NT2/D1 (cell line): ENCODE results near the gene AICDA.
"Not testable (repeated sequence)": the region's sequence is repeated elsewhere in the genome, so short reads cannot be mapped to it uniquely, and the experiment has no call there.

ENCODE experiments used
- DNase-seq: peaks from one replicate; pipeline ENCODE4 v3.0.0-alpha.2; 2011; ENCODE audit warnings: low read depth, low spot score
- H3K27me3 ChIP-seq: 2 replicates; pipeline ENCODE4 v1.6.0; 2011; ENCODE audit warnings: mild to moderate bottlenecking; ENCODE audit not compliant: insufficient read length, insufficient read depth
- H3K36me3 ChIP-seq: 2 replicates; pipeline ENCODE4 v1.6.1; 2011; ENCODE audit warnings: mild to moderate bottlenecking, low read length, mixed read lengths; ENCODE audit not compliant: insufficient read depth, insufficient read length
- H3K4me1 ChIP-seq: 2 replicates; pipeline ENCODE4 v1.5.1; 2011; ENCODE audit not compliant: insufficient read depth, insufficient read length
- H3K4me3 ChIP-seq: 2 replicates; pipeline ENCODE4 v1.5.1; 2011; ENCODE audit warnings: low read depth; ENCODE audit not compliant: insufficient read length
- H3K9ac ChIP-seq: 2 replicates; pipeline ENCODE4 v1.6.0; 2011; ENCODE audit warnings: low read depth; ENCODE audit not compliant: insufficient read length
- H3K9me3 ChIP-seq: 2 replicates; pipeline ENCODE4 v1.5.1; 2011; ENCODE audit warnings: mild to moderate bottlenecking, low read length; ENCODE audit not compliant: insufficient read depth
- SUZ12 ChIP-seq: IDR thresholded peaks from 2 replicates; pipeline ENCODE4 v1.6.1; 2011; ENCODE audit not compliant: insufficient read length, insufficient read depth; ENCODE audit errors: extremely low read depth
- YY1 ChIP-seq: IDR thresholded peaks from 2 replicates; pipeline ENCODE4 v1.6.1; 2011; ENCODE audit not compliant: insufficient read length, insufficient read depth
- ZNF274 ChIP-seq: IDR thresholded peaks from 2 replicates; pipeline ENCODE4 v1.6.1; 2011; ENCODE audit warnings: mild to moderate bottlenecking, low read depth, low read length

AICDA gene

GRCh38 chr12:8644345-8645248, 31.9 kb upstream of the AICDA start:
- DNase-seq, result no peak
- no peak overlapping the region for H3K9ac ChIP-seq
- 0 out of 2 replicates have a peak, but pooled peaks cover under 1% of the 10 kb centered on the region for H3K9me3 ChIP-seq
- no peaks in the 10 kb centered on the region for H3K27me3 ChIP-seq
- no peak overlapping the region for H3K4me3 ChIP-seq
- peaks cover 24% of the 10 kb centered on the region for H3K36me3 ChIP-seq
- no peak for TF ChIP-seq ZNF274
- TF ChIP-seq YY1, result no peak
- no peak for TF ChIP-seq SUZ12
- H3K4me1 ChIP-seq, result peaks cover 3% of the 10 kb centered on the region

GRCh38 chr12:8642775-8643174, 30.1 kb upstream of the AICDA start:
- Histone ChIP-seq H3K4me3 (no peak overlapping the region), H3K9ac (no peak overlapping the region), H3K27me3 (no peaks in the 10 kb centered on the region), H3K9me3 (peaks cover 17% of the 10 kb centered on the region; the same call in 1 of the 2 replicates), H3K4me1 (peaks cover 3% of the 10 kb centered on the region), H3K36me3 (peaks cover 8% of the 10 kb centered on the region)
- no peak for DNase-seq
- TF ChIP-seq ZNF274, result no peak
- TF ChIP-seq YY1, result no peak
- TF ChIP-seq SUZ12, result no peak

GRCh38 chr12:8639936-8640335, 27.3 kb upstream of the AICDA start:
- no peak for DNase-seq
- H3K36me3 ChIP-seq, result no peaks in the 10 kb centered on the region
- H3K4me3 ChIP-seq, result no peak overlapping the region
- H3K9ac ChIP-seq, result no peak overlapping the region
- peaks cover 38% of the 10 kb centered on the region for H3K9me3 ChIP-seq
- H3K27me3 ChIP-seq, result no peaks in the 10 kb centered on the region
- H3K4me1 ChIP-seq, result peaks cover 17% of the 10 kb centered on the region
- TF ChIP-seq SUZ12 (no peak), YY1 (no peak), ZNF274 (no peak)

GRCh38 chr12:8638951-8639350, 26.3 kb upstream of the AICDA start:
- DNase-seq, result no peak
- H3K4me1 ChIP-seq, result peaks cover 17% of the 10 kb centered on the region
- TF ChIP-seq SUZ12 (no peak), YY1 (peak; percentile 6)
- H3K27me3 ChIP-seq, result no peaks in the 10 kb centered on the region
- H3K9ac ChIP-seq, result no peak overlapping the region
- no peak overlapping the region for H3K4me3 ChIP-seq
- peaks cover 47% of the 10 kb centered on the region for H3K9me3 ChIP-seq
- H3K36me3 ChIP-seq, result no peaks in the 10 kb centered on the region

- no peak overlapping the region for H3K4me3 ChIP-seq
- H3K9me3 ChIP-seq, result peaks cover 54% of the 10 kb centered on the region
- H3K27me3 ChIP-seq, result no peaks in the 10 kb centered on the region
- H3K9ac ChIP-seq, result no peak overlapping the region
- no peaks in the 10 kb centered on the region for H3K36me3 ChIP-seq
- TF ChIP-seq ZNF274, result no peak
- TF ChIP-seq YY1, result no peak
- no peak for TF ChIP-seq SUZ12
- DNase-seq, result no peak
- H3K4me1 ChIP-seq, result peaks cover 17% of the 10 kb centered on the region
These were observed 25.0 kb upstream of the AICDA start for GRCh38 chr12:8637666-8638065.

- no peak for DNase-seq
- peaks cover 55% of the 10 kb centered on the region for H3K9me3 ChIP-seq
- no peaks in the 10 kb centered on the region for H3K27me3 ChIP-seq
- H3K9ac ChIP-seq, result no peak overlapping the region
- no peak overlapping the region for H3K4me3 ChIP-seq
- no peaks in the 10 kb centered on the region for H3K36me3 ChIP-seq
- H3K4me1 ChIP-seq, result peaks cover 17% of the 10 kb centered on the region
- TF ChIP-seq YY1 (no peak), SUZ12 (no peak), ZNF274 (no peak)
These were observed 24.6 kb upstream of the AICDA start for GRCh38 chr12:8637244-8637643.

- TF ChIP-seq YY1 (no peak), ZNF274 (no peak), SUZ12 (no peak)
- Histone ChIP-seq H3K9me3 (peaks cover 59% of the 10 kb centered on the region), H3K36me3 (no peaks in the 10 kb centered on the region), H3K4me3 (no peak overlapping the region), H3K27me3 (no peaks in the 10 kb centered on the region), H3K9ac (no peak overlapping the region), H3K4me1 (peaks cover 17% of the 10 kb centered on the region)
- no peak for DNase-seq
These were observed 23.9 kb upstream of the AICDA start for GRCh38 chr12:8636581-8636980.

GRCh38 chr12:8636007-8636346, 23.3 kb upstream of the AICDA start:
- H3K36me3 ChIP-seq, H3K4me3 ChIP-seq, H3K9ac ChIP-seq, H3K27me3 ChIP-seq: not testable (repeated sequence)
- Histone ChIP-seq H3K9me3 (peaks cover 59% of the 10 kb centered on the region), H3K4me1 (peaks cover 17% of the 10 kb centered on the region)
- peak; percentile 61 for DNase-seq

GRCh38 chr12:8635342-8636006, 22.8 kb upstream of the AICDA start:
- H3K27me3 ChIP-seq, H3K9ac ChIP-seq, H3K4me3 ChIP-seq, H3K36me3 ChIP-seq: not testable (repeated sequence)
- Histone ChIP-seq H3K9me3 (peaks cover 59% of the 10 kb centered on the region), H3K4me1 (peaks cover 17% of the 10 kb centered on the region)
- peak; percentile 85 for DNase-seq
